Fibroblast of lung (primary cell): Measurements from ENCODE around the gene CHST3. TPM values are rescaled to one million over a fixed set of nuclear protein-coding genes. Genes with fewer than 3 reads are reported as not detected.

ENCODE experiments used
- DNase-seq, 2 donors: peaks; one replicate each; pipeline versions ENCODE4 v3.0.0 to v3.0.0-alpha.2; 2010; ENCODE audit warnings: low read depth in 2 of 2
- H2AFZ ChIP-seq: 2 replicates; pipeline ENCODE4 v1.5.1; 2012; ENCODE audit warnings: low read length, control low read depth, inconsistent platforms
- H3K27ac ChIP-seq: 2 replicates; pipeline ENCODE4 v1.5.1; 2011; ENCODE audit warnings: low read length, control low read depth; ENCODE audit not compliant: insufficient read depth
- H3K27me3 ChIP-seq: 2 replicates; pipeline ENCODE4 v1.5.1; 2011; ENCODE audit warnings: mild to moderate bottlenecking, low read length; ENCODE audit not compliant: control insufficient read depth, insufficient read depth
- H3K36me3 ChIP-seq: 2 replicates; pipeline ENCODE4 v1.5.1; 2011; ENCODE audit warnings: low read length; ENCODE audit not compliant: control insufficient read depth, insufficient read depth
- H3K4me1 ChIP-seq: 2 replicates; pipeline ENCODE4 v1.5.1; 2011; ENCODE audit warnings: low read length; ENCODE audit not compliant: control insufficient read depth, insufficient read depth; ENCODE audit errors: extremely low read depth
- H3K4me2 ChIP-seq: 2 replicates; pipeline ENCODE4 v1.5.1; 2011; ENCODE audit warnings: low read length, control low read depth; ENCODE audit not compliant: insufficient read depth; ENCODE audit errors: extremely low read depth
- H3K4me3 ChIP-seq, 4 experiments: fragments of 200-600 bp in 1 of 4; sonication (generic) in 1 of 4; replicated peaks in 1 of 4; 2 replicates each; pipeline ENCODE4 v1.5.1; 2011 to 2016; ENCODE audit warnings: low read length in 4 of 4, low read depth in 3 of 4, mild to moderate bottlenecking in 3 of 4, control low read depth in 2 of 4, inconsistent platforms in 1 of 4, mixed read lengths in 1 of 4; ENCODE audit not compliant: insufficient read depth in 1 of 4; ENCODE audit errors: control extremely low read depth in 1 of 4
- H3K79me2 ChIP-seq: 2 replicates; pipeline ENCODE4 v1.5.1; 2012; ENCODE audit warnings: mild to moderate bottlenecking, low read length, inconsistent platforms; ENCODE audit not compliant: control insufficient read depth, insufficient read depth
- H3K9ac ChIP-seq: 2 replicates; pipeline ENCODE4 v1.5.1; 2011; ENCODE audit warnings: mild to moderate bottlenecking, low read length, control low read depth; ENCODE audit not compliant: insufficient read depth
- H3K9me3 ChIP-seq: 2 replicates; pipeline ENCODE4 v1.5.1; 2012; ENCODE audit warnings: low read depth, low read length; ENCODE audit not compliant: control insufficient read depth, insufficient read depth
- H4K20me1 ChIP-seq: 2 replicates; pipeline ENCODE4 v1.5.1; 2011; ENCODE audit warnings: low read length; ENCODE audit not compliant: control insufficient read depth, insufficient read depth; ENCODE audit errors: extremely low read depth
- CTCF ChIP-seq, 2 donors: IDR thresholded peaks in 1 of 2; conservative IDR thresholded peaks in 1 of 2; 1 replicate in 1 of 2; 2 replicates in 1 of 2; pipeline ENCODE4 v1.5.1; 2011 to 2012; ENCODE audit warnings: low read length in 2 of 2, control low read depth in 1 of 2, inconsistent platforms in 1 of 2, low read depth in 1 of 2, mild to moderate bottlenecking in 1 of 2
- EZH2 ChIP-seq: IDR thresholded peaks from 2 replicates; pipeline ENCODE4 v1.5.1; 2012; ENCODE audit warnings: low read length, control low read depth, mild to moderate bottlenecking; ENCODE audit errors: missing control alignments
- polyA plus RNA-seq, 2 donors: library from polyadenylated mRNA; depleted of rRNA in 1 of 2; stranded (reverse) in 1 of 2; unstranded in 1 of 2; fragments of >200 nt; gene quantifications; 2 replicates each; pipeline ENCODE4 v1.2.1, GENCODE V29; 2011 to 2012; ENCODE audit warnings: missing spikeins in 1 of 2
- total RNA-seq: library from RNA; depleted of rRNA; stranded (reverse); fragments of >200 nt; gene quantifications from 2 replicates; pipeline ENCODE4 v1.2.1, GENCODE V29; 2014

The CHST3 gene
- total and polyA plus RNA-seq, 2 donors (not counting 1 experiment from before 2014, with no cell fraction given) = 9.1 to 29.9 TPM

GRCh38 chr10:71957546-71958275, 6.5 kb upstream of the CHST3 start:
- Histone ChIP-seq H3K9ac (no peak overlapping the region), H3K4me3 (no peak overlapping the region), H4K20me1 (no peaks in the 10 kb centered on the region), H3K36me3 (no peaks in the 10 kb centered on the region), H3K79me2 (no peaks in the 10 kb centered on the region), H3K27me3 (peaks cover 4% of the 10 kb centered on the region), H3K4me2 (no peak overlapping the region), H3K9me3 (no peaks in the 10 kb centered on the region), H3K27ac (no peak overlapping the region), H2AFZ (no peak overlapping the region), H3K4me1 (no peaks in the 10 kb centered on the region)
- DNase-seq = no peak
- TF ChIP-seq EZH2 = no peak
- TF ChIP-seq CTCF (conservative IDR thresholded peaks at IDR 0.05 in 1 of 2, IDR thresholded peaks at IDR 0.05 in 1 of 2; ENCODE audit: low read depth in 1 of 2, low read length in 2 of 2) = peak in 1 of 2 donors; percentile 27

GRCh38 chr10:71959526-71959925, 4.7 kb upstream of the CHST3 start:
- Histone ChIP-seq H3K4me1 (no peaks in the 10 kb centered on the region), H2AFZ (no peak overlapping the region), H3K4me2 (no peak overlapping the region), H3K27me3 (no peaks in the 10 kb centered on the region), H3K27ac (no peak overlapping the region), H3K9ac (no peak overlapping the region), H3K36me3 (no peaks in the 10 kb centered on the region), H4K20me1 (no peaks in the 10 kb centered on the region), H3K79me2 (no peaks in the 10 kb centered on the region), H3K9me3 (no peaks in the 10 kb centered on the region), H3K4me3 (no peak overlapping the region)
- TF ChIP-seq CTCF (conservative IDR thresholded peaks at IDR 0.05 in 1 of 2, IDR thresholded peaks at IDR 0.05 in 1 of 2; ENCODE audit: low read depth in 1 of 2, low read length in 2 of 2) = no peak
- no peak for TF ChIP-seq EZH2
- DNase-seq = no peak

- TF ChIP-seq CTCF (conservative IDR thresholded peaks at IDR 0.05 in 1 of 2, IDR thresholded peaks at IDR 0.05 in 1 of 2; ENCODE audit: low read depth in 1 of 2, low read length in 2 of 2) = no peak
- no peak for TF ChIP-seq EZH2
- Histone ChIP-seq H3K27ac (no peak overlapping the region), H3K36me3 (no peaks in the 10 kb centered on the region), H3K79me2 (peaks cover 22% of the 10 kb centered on the region), H4K20me1 (no peaks in the 10 kb centered on the region), H3K27me3 (no peaks in the 10 kb centered on the region), H3K4me2 (no peak overlapping the region), H3K9ac (no peak overlapping the region), H3K4me1 (peaks cover 10% of the 10 kb centered on the region), H3K4me3 (no peak overlapping the region), H2AFZ (no peak overlapping the region), H3K9me3 (no peaks in the 10 kb centered on the region)
- no peak for DNase-seq
Measured at GRCh38 chr10:71961831-71962230, 2.4 kb upstream of the CHST3 start.
